Left ventricle myocardium inferior (tissue), 1 donor: ENCODE data around the gene DMC1. TPM values are rescaled to one million over a fixed set of nuclear protein-coding genes. Genes with fewer than 3 reads are reported as not detected.

Experiments used
- DNase-seq: peaks from one replicate; pipeline ENCODE4 v3.0.0-alpha.2; 2020
- H3K27ac ChIP-seq: fragments of 200-600 bp; replicated peaks from 2 replicates; pipeline ENCODE4 v1.8.0; 2021
- H3K27me3 ChIP-seq: fragments of 200-600 bp; 2 replicates; pipeline ENCODE4 v1.8.0; 2021; ENCODE audit warnings: low read depth
- H3K36me3 ChIP-seq: fragments of 200-600 bp; 2 replicates; pipeline ENCODE4 v1.8.0; 2021
- H3K4me1 ChIP-seq: fragments of 200-600 bp; 2 replicates; pipeline ENCODE4 v1.8.0; 2021
- H3K4me3 ChIP-seq: fragments of 200-600 bp; 2 replicates; pipeline ENCODE4 v1.8.0; 2021; ENCODE audit warnings: mild to moderate bottlenecking, moderate library complexity
- H3K9me3 ChIP-seq: fragments of 200-600 bp; replicated peaks from 2 replicates; pipeline ENCODE4 v1.8.0; 2021
- intact Hi-C: fragments of 100-400 bp; cut with micrococcal nuclease; formaldehyde crosslinking; loops from one replicate; pipeline ENCODE4 v1.11.0; 2022
- total RNA-seq: library from RNA; stranded (reverse); fragmentation: NEBNext Ultra II Directional; extraction: Animal tissue kit (Norgen Biotek cat#: 25700); gene quantifications from one replicate; pipeline ENCODE4 v1.2.1, GENCODE V29; 2021
- TF ChIP-seq, protein P1 (sequence below): fragments of 200-600 bp; IDR thresholded peaks from 2 replicates; pipeline ENCODE4 v1.8.0; 2021; ENCODE audit warnings: antibody characterized with exemption, mild to moderate bottlenecking, borderline replicate concordance
- donor health status: DM: no; HTN: yes; CAD: no; lungs with severe emphysema.

Gene DMC1
- total RNA-seq, 1 donor from 2014 or later, result 1.0 TPM

- Histone ChIP-seq H3K4me3 (no peak overlapping the region), H3K27ac (no peak overlapping the region), H3K27me3 (no peaks in the 10 kb centered on the region), H3K4me1 (peaks cover 90% of the 10 kb centered on the region), H3K9me3 (no peaks in the 10 kb centered on the region), H3K36me3 (peaks cover 100% of the 10 kb centered on the region)
- DNase-seq, result no peak
- TF ChIP-seq, protein P1, sequence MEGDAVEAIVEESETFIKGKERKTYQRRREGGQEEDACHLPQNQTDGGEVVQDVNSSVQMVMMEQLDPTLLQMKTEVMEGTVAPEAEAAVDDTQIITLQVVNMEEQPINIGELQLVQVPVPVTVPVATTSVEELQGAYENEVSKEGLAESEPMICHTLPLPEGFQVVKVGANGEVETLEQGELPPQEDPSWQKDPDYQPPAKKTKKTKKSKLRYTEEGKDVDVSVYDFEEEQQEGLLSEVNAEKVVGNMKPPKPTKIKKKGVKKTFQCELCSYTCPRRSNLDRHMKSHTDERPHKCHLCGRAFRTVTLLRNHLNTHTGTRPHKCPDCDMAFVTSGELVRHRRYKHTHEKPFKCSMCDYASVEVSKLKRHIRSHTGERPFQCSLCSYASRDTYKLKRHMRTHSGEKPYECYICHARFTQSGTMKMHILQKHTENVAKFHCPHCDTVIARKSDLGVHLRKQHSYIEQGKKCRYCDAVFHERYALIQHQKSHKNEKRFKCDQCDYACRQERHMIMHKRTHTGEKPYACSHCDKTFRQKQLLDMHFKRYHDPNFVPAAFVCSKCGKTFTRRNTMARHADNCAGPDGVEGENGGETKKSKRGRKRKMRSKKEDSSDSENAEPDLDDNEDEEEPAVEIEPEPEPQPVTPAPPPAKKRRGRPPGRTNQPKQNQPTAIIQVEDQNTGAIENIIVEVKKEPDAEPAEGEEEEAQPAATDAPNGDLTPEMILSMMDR, result no peak
- intact Hi-C loops, result no loop called here
These were observed 75.5 kb downstream of the DMC1 start for GRCh38 chr22:38494498-38494897.

GRCh38 chr22:38491707-38492348 lies 78.2 kb downstream of the DMC1 start:
- H3K4me1 ChIP-seq, result peaks cover 80% of the 10 kb centered on the region
- H3K27me3 ChIP-seq, result no peaks in the 10 kb centered on the region
- peaks cover 100% of the 10 kb centered on the region for H3K36me3 ChIP-seq
- TF ChIP-seq, protein P1, result no peak
- no peaks in the 10 kb centered on the region for H3K9me3 ChIP-seq
- peak overlapping the region; percentile 78 for H3K27ac ChIP-seq
- H3K4me3 ChIP-seq, result no peak overlapping the region
- DNase-seq, result no peak
- intact Hi-C loops, result no loop called here

GRCh38 chr22:38490915-38491314 lies 79.1 kb downstream of the DMC1 start:
- Histone ChIP-seq H3K27ac (peak overlapping the region; percentile 78), H3K9me3 (no peaks in the 10 kb centered on the region), H3K36me3 (peaks cover 100% of the 10 kb centered on the region), H3K27me3 (no peaks in the 10 kb centered on the region), H3K4me3 (no peak overlapping the region), H3K4me1 (peaks cover 81% of the 10 kb centered on the region)
- TF ChIP-seq, protein P1, result no peak
- intact Hi-C loops, result no loop called here
- peak; percentile 67 for DNase-seq

- intact Hi-C loops, result no loop called here
- TF ChIP-seq, protein P1, result no peak
- H3K36me3 ChIP-seq, result peaks cover 100% of the 10 kb centered on the region
- no peaks in the 10 kb centered on the region for H3K27me3 ChIP-seq
- DNase-seq, result no peak
- peak overlapping the region; percentile 78 for H3K27ac ChIP-seq
- no peaks in the 10 kb centered on the region for H3K9me3 ChIP-seq
- no peak overlapping the region for H3K4me3 ChIP-seq
- H3K4me1 ChIP-seq, result peaks cover 79% of the 10 kb centered on the region
These were observed 79.5 kb downstream of the DMC1 start for GRCh38 chr22:38490475-38490874.

DNA sequence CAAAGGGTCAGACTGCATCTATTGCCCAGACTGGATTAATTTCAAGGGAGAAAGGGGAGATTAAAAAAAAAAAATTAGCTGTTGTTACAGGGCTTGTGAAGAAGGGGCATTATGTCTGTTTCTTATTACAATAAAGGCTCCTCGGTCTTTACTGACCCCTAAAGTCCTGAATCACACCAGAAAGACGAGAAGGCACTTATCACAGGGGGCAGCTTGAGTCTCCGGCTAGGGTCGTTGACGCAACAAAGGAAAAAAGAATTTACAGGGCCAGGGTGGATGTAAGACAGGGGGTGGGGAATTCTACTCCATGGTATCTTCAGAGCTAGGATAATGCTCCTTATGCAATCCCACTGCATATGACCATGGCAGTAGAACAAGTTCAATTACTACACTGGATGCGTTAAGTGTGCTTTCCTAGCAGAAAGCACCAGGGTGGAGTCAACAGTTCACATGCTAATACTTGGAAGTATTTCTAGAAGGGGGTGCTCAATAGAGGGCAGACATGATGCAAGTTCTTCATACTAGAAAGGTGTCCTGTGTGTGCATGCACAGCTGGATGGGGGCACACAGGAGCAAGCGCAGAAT lies 80.3 kb downstream of the DMC1 start:
- no peaks in the 10 kb centered on the region for H3K9me3 ChIP-seq
- TF ChIP-seq, protein P1, result no peak
- H3K36me3 ChIP-seq, result peaks cover 100% of the 10 kb centered on the region
- H3K4me1 ChIP-seq, result peaks cover 71% of the 10 kb centered on the region
- no peaks in the 10 kb centered on the region for H3K27me3 ChIP-seq
- H3K4me3 ChIP-seq, result no peak overlapping the region
- H3K27ac ChIP-seq, result peak overlapping the region; percentile 78
- no peak for DNase-seq
- intact Hi-C loops, result no loop called here
